ENCODE results near the gene FGFR2. TPM values are rescaled to one million over a fixed set of nuclear protein-coding genes. Genes with fewer than 3 reads are reported as not detected.

FGFR2 gene
- total and polyA plus RNA-seq, 12 donors = 19.5 to 79.2 (median 39.3) TPM

GRCh38 chr10:121459622-121460453 is 138.4 kb downstream of the FGFR2 start:
- Histone ChIP-seq H3K4me1 (replicated peaks in 1 of 2) (no peaks in the 10 kb centered on the region), H3K27me3 (no peaks in the 10 kb centered on the region), H3K27ac (no peak overlapping the region), H3K9me3 (replicated peaks in 1 of 3) (no peaks in the 10 kb centered on the region), H3K4me3 (no peak overlapping the region), H3K36me3 (replicated peaks in 1 of 2) (no peaks in the 10 kb centered on the region)
- TF ChIP-seq CTCF (IDR thresholded peaks at IDR 0.05) (no peak), POLR2A (IDR thresholded peaks at IDR 0.05) (no peak)
- intact Hi-C loops (cut with DNase I) = no loop called here
- peak in 1 of 7 donors; percentile 11 for DNase-seq
- WGBS, 4 donors = 80 to 85% (median 84%) methylated on average over 16 to 17 of the region's 17 CpGs

GRCh38 chr10:121459279-121459621 is 139.0 kb downstream of the FGFR2 start:
- Histone ChIP-seq H3K27ac (no peak overlapping the region), H3K36me3 (replicated peaks in 1 of 2) (no peaks in the 10 kb centered on the region), H3K9me3 (replicated peaks in 1 of 3) (no peaks in the 10 kb centered on the region), H3K4me1 (replicated peaks in 1 of 2) (no peaks in the 10 kb centered on the region), H3K4me3 (no peak overlapping the region), H3K27me3 (no peaks in the 10 kb centered on the region)
- 91 to 99% (median 96%) methylated on average over 6 of the region's 6 CpGs for WGBS, 4 donors
- intact Hi-C loops (cut with DNase I) = no loop called here
- TF ChIP-seq CTCF (IDR thresholded peaks at IDR 0.05) = no peak
- no peak for TF ChIP-seq POLR2A (IDR thresholded peaks at IDR 0.05)
- no peak for DNase-seq

GRCh38 chr10:121457729-121458128 is 140.5 kb downstream of the FGFR2 start:
- H3K27ac ChIP-seq = no peak overlapping the region
- no peak for DNase-seq
- H3K4me3 ChIP-seq = no peak overlapping the region
- TF ChIP-seq CTCF (IDR thresholded peaks at IDR 0.05) (no peak), POLR2A (IDR thresholded peaks at IDR 0.05) (no peak)
- WGBS, 4 donors = 58 to 73% (median 66%) methylated on average over 3 of the region's 3 CpGs
- H3K36me3 ChIP-seq (replicated peaks in 1 of 2) = no peaks in the 10 kb centered on the region
- H3K9me3 ChIP-seq (replicated peaks in 1 of 3) = no peaks in the 10 kb centered on the region
- intact Hi-C loops (cut with DNase I) = no loop called here
- H3K27me3 ChIP-seq = no peaks in the 10 kb centered on the region
- H3K4me1 ChIP-seq (replicated peaks in 1 of 2) = no peaks in the 10 kb centered on the region

- intact Hi-C loops (cut with DNase I) = no loop called here
- Histone ChIP-seq H3K27ac (no peak overlapping the region), H3K4me1 (replicated peaks in 1 of 2) (no peaks in the 10 kb centered on the region), H3K9me3 (replicated peaks in 1 of 3) (no peaks in the 10 kb centered on the region), H3K36me3 (replicated peaks in 1 of 2) (no peaks in the 10 kb centered on the region), H3K27me3 (no peaks in the 10 kb centered on the region), H3K4me3 (no peak overlapping the region)
- 76 to 87% (median 81%) methylated on average over 5 of the region's 5 CpGs for WGBS, 4 donors
- TF ChIP-seq POLR2A (IDR thresholded peaks at IDR 0.05) = no peak
- TF ChIP-seq CTCF (IDR thresholded peaks at IDR 0.05) = no peak
- DNase-seq = no peak
These were observed 142.9 kb downstream of the FGFR2 start for GRCh38 chr10:121455377-121455776.
